ENCODE results near the gene RNF14.

- peak; percentile 76 to 92 (median 88) for TF ChIP-seq CTCF (IDR thresholded peaks at IDR 0.05)
- no peak for TF ChIP-seq POLR2A (IDR thresholded peaks at IDR 0.05)
Measured at GRCh38 chr5:141960449-141961323, 8.2 kb upstream of the RNF14 start.
